HEK293 (cell line): ENCODE results near the gene STK36.

Experiments
- CTCF ChIP-seq: fragments of 450-650 bp; formaldehyde crosslinking; IDR thresholded peaks from 2 replicates; pipeline ENCODE4 v1.5.1; 2016; ENCODE audit warnings: missing biosample characterization, missing genetic modification characterization
- KLF8 ChIP-seq: fragments of 450-650 bp; formaldehyde crosslinking; IDR thresholded peaks from 2 replicates; pipeline ENCODE4 v1.5.1; 2016; ENCODE audit warnings: missing biosample characterization, missing genetic modification characterization
- SALL2 ChIP-seq: fragments of 450-650 bp; formaldehyde crosslinking; IDR thresholded peaks from 2 replicates; pipeline ENCODE4 v1.5.0; 2017; ENCODE audit warnings: missing biosample characterization, mild to moderate bottlenecking, missing genetic modification characterization, borderline replicate concordance
- ZFHX2 ChIP-seq: fragments of 450-650 bp; formaldehyde crosslinking; conservative IDR thresholded peaks from 2 replicates; pipeline ENCODE4 v1.5.1; 2016; ENCODE audit warnings: missing biosample characterization, missing genetic modification characterization
- ZNF146 ChIP-seq: fragments of 450-650 bp; formaldehyde crosslinking; IDR thresholded peaks from 2 replicates; pipeline ENCODE4 v1.5.1; 2016; ENCODE audit warnings: missing biosample characterization, missing genetic modification characterization
- ZNF24 ChIP-seq: fragments of 450-650 bp; formaldehyde crosslinking; IDR thresholded peaks from 2 replicates; pipeline ENCODE4 v1.5.1; 2016; ENCODE audit warnings: missing biosample characterization, missing genetic modification characterization
- ZNF274 ChIP-seq, 2 experiments: fragments of 200-500 bp in 1 of 2; fragments of 450-650 bp in 1 of 2; sonication (Bioruptor generic) in 1 of 2; formaldehyde crosslinking in 1 of 2; IDR thresholded peaks; 2 replicates each; pipeline versions ENCODE4 v1.5.1 to v1.6.1; 2014 to 2016; ENCODE audit warnings: borderline replicate concordance in 1 of 2, inconsistent platforms in 1 of 2, low read length in 1 of 2, missing biosample characterization in 1 of 2, missing genetic modification characterization in 1 of 2
- ZNF548 ChIP-seq: fragments of 450-650 bp; formaldehyde crosslinking; IDR thresholded peaks from 2 replicates; pipeline ENCODE4 v1.5.1; 2016; ENCODE audit warnings: missing biosample characterization, missing genetic modification characterization
- ZNF776 ChIP-seq: fragments of 450-650 bp; formaldehyde crosslinking; IDR thresholded peaks from 2 replicates; pipeline ENCODE4 v1.5.0; 2017; ENCODE audit warnings: missing biosample characterization, missing genetic modification characterization, borderline replicate concordance
- TF ChIP-seq, protein P1 (sequence below): fragments of 450-650 bp; formaldehyde crosslinking; IDR thresholded peaks from 2 replicates; pipeline ENCODE4 v1.5.1; 2016; ENCODE audit warnings: missing biosample characterization, missing genetic modification characterization
- TF ChIP-seq, protein P2 (sequence below): sonication (generic); formaldehyde crosslinking; IDR thresholded peaks from 2 replicates; pipeline ENCODE4 v1.8.1; 2022; ENCODE audit warnings: mild to moderate bottlenecking, moderate library complexity, missing genetic modification reagents

DNA sequence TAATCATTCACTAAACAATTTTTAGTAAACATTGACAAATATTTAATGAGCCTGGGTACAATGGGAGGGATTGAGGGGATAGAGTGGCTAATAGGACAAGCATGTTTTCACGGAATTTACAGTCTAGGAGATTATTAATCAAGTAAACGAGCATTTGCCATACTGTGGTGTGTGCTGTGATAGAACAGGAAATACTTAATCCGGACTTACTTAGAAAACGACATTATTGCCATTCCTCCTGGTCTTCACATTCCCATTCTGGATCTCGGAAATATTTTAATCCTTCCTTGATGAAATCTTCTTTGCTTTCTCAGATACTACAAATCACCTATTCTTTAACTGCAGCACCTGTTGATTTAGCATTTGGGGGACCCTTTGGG lies 39.7 kb downstream of the STK36 start:
- no peak for TF ChIP-seq CTCF (tag by site-specific recombination)
- TF ChIP-seq, protein P1, sequence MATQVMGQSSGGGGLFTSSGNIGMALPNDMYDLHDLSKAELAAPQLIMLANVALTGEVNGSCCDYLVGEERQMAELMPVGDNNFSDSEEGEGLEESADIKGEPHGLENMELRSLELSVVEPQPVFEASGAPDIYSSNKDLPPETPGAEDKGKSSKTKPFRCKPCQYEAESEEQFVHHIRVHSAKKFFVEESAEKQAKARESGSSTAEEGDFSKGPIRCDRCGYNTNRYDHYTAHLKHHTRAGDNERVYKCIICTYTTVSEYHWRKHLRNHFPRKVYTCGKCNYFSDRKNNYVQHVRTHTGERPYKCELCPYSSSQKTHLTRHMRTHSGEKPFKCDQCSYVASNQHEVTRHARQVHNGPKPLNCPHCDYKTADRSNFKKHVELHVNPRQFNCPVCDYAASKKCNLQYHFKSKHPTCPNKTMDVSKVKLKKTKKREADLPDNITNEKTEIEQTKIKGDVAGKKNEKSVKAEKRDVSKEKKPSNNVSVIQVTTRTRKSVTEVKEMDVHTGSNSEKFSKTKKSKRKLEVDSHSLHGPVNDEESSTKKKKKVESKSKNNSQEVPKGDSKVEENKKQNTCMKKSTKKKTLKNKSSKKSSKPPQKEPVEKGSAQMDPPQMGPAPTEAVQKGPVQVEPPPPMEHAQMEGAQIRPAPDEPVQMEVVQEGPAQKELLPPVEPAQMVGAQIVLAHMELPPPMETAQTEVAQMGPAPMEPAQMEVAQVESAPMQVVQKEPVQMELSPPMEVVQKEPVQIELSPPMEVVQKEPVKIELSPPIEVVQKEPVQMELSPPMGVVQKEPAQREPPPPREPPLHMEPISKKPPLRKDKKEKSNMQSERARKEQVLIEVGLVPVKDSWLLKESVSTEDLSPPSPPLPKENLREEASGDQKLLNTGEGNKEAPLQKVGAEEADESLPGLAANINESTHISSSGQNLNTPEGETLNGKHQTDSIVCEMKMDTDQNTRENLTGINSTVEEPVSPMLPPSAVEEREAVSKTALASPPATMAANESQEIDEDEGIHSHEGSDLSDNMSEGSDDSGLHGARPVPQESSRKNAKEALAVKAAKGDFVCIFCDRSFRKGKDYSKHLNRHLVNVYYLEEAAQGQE (tag by site-specific recombination): no peak
- no peak for TF ChIP-seq ZNF274 (IDR thresholded peaks at IDR 0.05; ENCODE audit: low read length)
- no peak for TF ChIP-seq ZNF274 (tag by site-specific recombination; IDR thresholded peaks at IDR 0.05; ENCODE audit: borderline replicate concordance)
- TF ChIP-seq ZFHX2 (tag by site-specific recombination): no peak
- TF ChIP-seq ZNF146 (tag by site-specific recombination): no peak
- no peak for TF ChIP-seq ZNF24 (tag by site-specific recombination)
- no peak for TF ChIP-seq SALL2
- TF ChIP-seq, protein P2, sequence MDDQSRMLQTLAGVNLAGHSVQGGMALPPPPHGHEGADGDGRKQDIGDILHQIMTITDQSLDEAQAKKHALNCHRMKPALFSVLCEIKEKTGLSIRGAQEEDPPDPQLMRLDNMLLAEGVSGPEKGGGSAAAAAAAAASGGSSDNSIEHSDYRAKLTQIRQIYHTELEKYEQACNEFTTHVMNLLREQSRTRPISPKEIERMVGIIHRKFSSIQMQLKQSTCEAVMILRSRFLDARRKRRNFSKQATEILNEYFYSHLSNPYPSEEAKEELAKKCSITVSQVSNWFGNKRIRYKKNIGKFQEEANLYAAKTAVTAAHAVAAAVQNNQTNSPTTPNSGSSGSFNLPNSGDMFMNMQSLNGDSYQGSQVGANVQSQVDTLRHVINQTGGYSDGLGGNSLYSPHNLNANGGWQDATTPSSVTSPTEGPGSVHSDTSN (CRISPR knock-in tag): no peak
- TF ChIP-seq ZNF548 (tag by site-specific recombination): no peak
- TF ChIP-seq ZNF776: no peak
- TF ChIP-seq KLF8 (tag by site-specific recombination): no peak
